Loucy (cell line): ENCODE data around the gene CD276.

ENCODE experiments used
- H2AFZ ChIP-seq: fragments of 200-600 bp; sonication (generic); 2 replicates; pipeline ENCODE4 v1.6.0; 2016; ENCODE audit warnings: antibody characterized with exemption, mild to moderate bottlenecking, low read length, moderate library complexity
- H3F3A ChIP-seq: fragments of 200-600 bp; 2 replicates; pipeline ENCODE4 v1.6.0; 2016; ENCODE audit warnings: antibody characterized with exemption, low read depth, mild to moderate bottlenecking
- H3K27me3 ChIP-seq: fragments of 200-600 bp; sonication (generic); 2 replicates; pipeline ENCODE4 v1.6.1; 2014; ENCODE audit warnings: low read length, mild to moderate bottlenecking; ENCODE audit not compliant: insufficient read depth, poor library complexity, severe bottlenecking
- H3K36me3 ChIP-seq: fragments of 200-600 bp; sonication (generic); 2 replicates; pipeline ENCODE4 v1.6.1; 2016; ENCODE audit warnings: low read length; ENCODE audit not compliant: insufficient read depth
- H3K4me1 ChIP-seq: fragments of 200-600 bp; sonication (generic); 2 replicates; pipeline ENCODE4 v1.5.1; 2014; ENCODE audit warnings: low read length, mild to moderate bottlenecking; ENCODE audit not compliant: insufficient read depth, poor library complexity, severe bottlenecking
- H3K4me2 ChIP-seq: fragments of 200-600 bp; sonication (generic); 2 replicates; pipeline ENCODE4 v1.6.0; 2014; ENCODE audit warnings: antibody characterized with exemption, low read length, low read depth, mild to moderate bottlenecking; ENCODE audit not compliant: poor library complexity, severe bottlenecking
- H3K4me3 ChIP-seq: fragments of 200-600 bp; sonication (generic); 2 replicates; pipeline ENCODE4 v1.5.1; 2014; ENCODE audit warnings: low read length, mild to moderate bottlenecking, mixed read lengths; ENCODE audit not compliant: poor library complexity, severe bottlenecking
- H3K79me2 ChIP-seq: fragments of 200-600 bp; sonication (generic); 2 replicates; pipeline ENCODE4 v1.6.1; 2014; ENCODE audit warnings: low read length; ENCODE audit not compliant: insufficient read depth
- H3K9ac ChIP-seq: fragments of 200-600 bp; sonication (generic); 2 replicates; pipeline ENCODE4 v1.6.0; 2014; ENCODE audit warnings: mild to moderate bottlenecking, low read depth, low read length, moderate library complexity; ENCODE audit not compliant: poor library complexity, severe bottlenecking
- H3K9me2 ChIP-seq: fragments of 200-600 bp; sonication (generic); replicated peaks from 2 replicates; pipeline ENCODE4 v1.6.1; 2016; ENCODE audit warnings: low read depth, low read length, mixed read lengths
- H3K9me3 ChIP-seq: fragments of 200-600 bp; sonication (generic); 2 replicates; pipeline ENCODE4 v1.6.1; 2014; ENCODE audit warnings: mild to moderate bottlenecking, antibody characterized with exemption, low read length, low read depth; ENCODE audit not compliant: insufficient read depth
- H4K20me1 ChIP-seq: fragments of 200-600 bp; sonication (generic); 2 replicates; pipeline ENCODE4 v1.6.0; 2014; ENCODE audit warnings: antibody characterized with exemption, low read length, mild to moderate bottlenecking; ENCODE audit not compliant: insufficient read depth, poor library complexity, severe bottlenecking
- EZH2phosphoT487 ChIP-seq: fragments of 200-600 bp; IDR thresholded peaks from 2 replicates; pipeline ENCODE4 v1.6.1; 2018; ENCODE audit warnings: antibody characterized with exemption, mild to moderate bottlenecking, moderate library complexity, borderline replicate concordance
- TF ChIP-seq, protein P1 (sequence below): fragments of 200-600 bp; sonication (generic); conservative IDR thresholded peaks from 2 replicates; pipeline ENCODE4 v1.5.1; 2014; ENCODE audit warnings: mild to moderate bottlenecking, antibody characterized with exemption, low read length

Gene CD276

DNA sequence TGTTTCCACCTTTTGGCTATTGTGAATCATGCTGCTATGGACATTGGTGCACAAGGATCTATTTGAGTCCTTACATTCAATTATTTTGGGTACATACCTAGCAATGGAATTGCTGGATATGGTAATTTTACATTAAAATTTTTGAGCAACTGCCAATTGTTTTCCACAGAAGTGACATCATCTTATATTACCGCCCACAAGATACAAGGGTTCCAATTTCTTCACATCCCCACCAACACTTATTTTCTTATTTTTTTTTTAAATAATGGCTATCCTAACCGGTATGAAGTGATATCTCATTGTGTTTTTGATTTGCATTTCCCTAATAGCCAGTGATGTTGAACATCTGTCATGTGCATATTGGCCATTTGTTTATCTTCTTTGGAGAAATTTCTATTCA is 28.5 kb upstream of the CD276 start:
- H3K9me3 ChIP-seq, result no peaks in the 10 kb centered on the region
- H4K20me1 ChIP-seq, result no peaks in the 10 kb centered on the region
- no peaks in the 10 kb centered on the region for H3K36me3 ChIP-seq
- no peak overlapping the region for H2AFZ ChIP-seq
- no peak overlapping the region for H3K9ac ChIP-seq
- no peak overlapping the region for H3K4me3 ChIP-seq
- TF ChIP-seq, protein P1, sequence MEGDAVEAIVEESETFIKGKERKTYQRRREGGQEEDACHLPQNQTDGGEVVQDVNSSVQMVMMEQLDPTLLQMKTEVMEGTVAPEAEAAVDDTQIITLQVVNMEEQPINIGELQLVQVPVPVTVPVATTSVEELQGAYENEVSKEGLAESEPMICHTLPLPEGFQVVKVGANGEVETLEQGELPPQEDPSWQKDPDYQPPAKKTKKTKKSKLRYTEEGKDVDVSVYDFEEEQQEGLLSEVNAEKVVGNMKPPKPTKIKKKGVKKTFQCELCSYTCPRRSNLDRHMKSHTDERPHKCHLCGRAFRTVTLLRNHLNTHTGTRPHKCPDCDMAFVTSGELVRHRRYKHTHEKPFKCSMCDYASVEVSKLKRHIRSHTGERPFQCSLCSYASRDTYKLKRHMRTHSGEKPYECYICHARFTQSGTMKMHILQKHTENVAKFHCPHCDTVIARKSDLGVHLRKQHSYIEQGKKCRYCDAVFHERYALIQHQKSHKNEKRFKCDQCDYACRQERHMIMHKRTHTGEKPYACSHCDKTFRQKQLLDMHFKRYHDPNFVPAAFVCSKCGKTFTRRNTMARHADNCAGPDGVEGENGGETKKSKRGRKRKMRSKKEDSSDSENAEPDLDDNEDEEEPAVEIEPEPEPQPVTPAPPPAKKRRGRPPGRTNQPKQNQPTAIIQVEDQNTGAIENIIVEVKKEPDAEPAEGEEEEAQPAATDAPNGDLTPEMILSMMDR, result no peak
- no peak for TF ChIP-seq EZH2phosphoT487
- no peaks in the 10 kb centered on the region for H3K27me3 ChIP-seq
- no peaks in the 10 kb centered on the region for H3K9me2 ChIP-seq
- no peak overlapping the region for H3K4me2 ChIP-seq
- H3K79me2 ChIP-seq, result no peaks in the 10 kb centered on the region
- peaks cover 5% of the 10 kb centered on the region for H3K4me1 ChIP-seq
- H3F3A ChIP-seq, result no peaks in the 10 kb centered on the region

DNA sequence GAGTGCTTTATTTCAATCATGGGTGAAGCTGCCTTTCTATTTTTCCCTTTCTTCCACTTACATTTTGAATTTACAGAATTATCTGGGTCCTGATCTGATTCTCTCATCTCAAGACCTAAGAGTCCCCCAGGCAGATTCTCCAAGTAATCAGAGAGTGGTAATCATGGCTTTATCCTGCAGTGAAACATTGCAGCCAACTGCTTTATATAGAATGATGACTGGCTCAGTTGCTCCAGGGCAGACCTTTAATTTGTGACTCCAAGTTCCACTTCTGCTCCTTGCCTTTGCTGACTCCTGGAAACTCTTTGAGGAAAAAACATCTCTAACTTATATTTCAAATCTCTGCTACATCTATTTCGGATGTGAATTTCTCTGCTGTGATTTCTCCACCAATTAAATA is 25.5 kb upstream of the CD276 start:
- H3K4me3 ChIP-seq, result no peak overlapping the region
- no peak overlapping the region for H3K9ac ChIP-seq
- H3K36me3 ChIP-seq, result no peaks in the 10 kb centered on the region
- no peak overlapping the region for H2AFZ ChIP-seq
- H3K4me2 ChIP-seq, result no peak overlapping the region
- 0 out of 2 replicates have a peak, but pooled peaks cover 3% of the 10 kb centered on the region for H3K9me3 ChIP-seq
- no peaks in the 10 kb centered on the region for H3K79me2 ChIP-seq
- no peaks in the 10 kb centered on the region for H4K20me1 ChIP-seq
- H3F3A ChIP-seq, result no peaks in the 10 kb centered on the region
- no peaks in the 10 kb centered on the region for H3K9me2 ChIP-seq
- peaks cover 5% of the 10 kb centered on the region for H3K4me1 ChIP-seq
- TF ChIP-seq EZH2phosphoT487, result no peak
- TF ChIP-seq, protein P1, result no peak
- no peaks in the 10 kb centered on the region for H3K27me3 ChIP-seq

DNA sequence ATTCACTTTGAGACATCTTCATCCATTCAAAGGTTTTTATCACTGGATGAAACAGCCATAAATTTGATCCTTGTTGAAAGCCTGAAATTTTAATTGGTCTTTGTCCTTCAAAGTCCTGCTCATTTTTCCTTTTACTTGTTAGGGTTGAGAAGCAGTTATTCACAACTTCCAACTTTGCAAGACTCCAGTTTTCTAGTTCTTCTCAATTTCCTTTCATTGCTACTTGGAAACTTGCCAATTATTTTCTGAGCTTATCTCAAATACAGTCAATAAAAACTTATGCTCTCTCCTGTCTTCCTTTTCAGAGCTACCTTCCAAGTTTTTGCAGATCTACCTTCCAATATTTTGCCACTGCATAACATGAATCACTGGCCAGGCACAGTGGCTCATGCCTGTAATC is 23.7 kb upstream of the CD276 start:
- TF ChIP-seq EZH2phosphoT487, result no peak
- TF ChIP-seq, protein P1, result no peak
- no peaks in the 10 kb centered on the region for H3K79me2 ChIP-seq
- no peak overlapping the region for H2AFZ ChIP-seq
- no peaks in the 10 kb centered on the region for H3K27me3 ChIP-seq
- no peak overlapping the region for H3K4me3 ChIP-seq
- no peak overlapping the region for H3K9ac ChIP-seq
- H3K4me1 ChIP-seq, result peaks cover 5% of the 10 kb centered on the region
- H3K9me2 ChIP-seq, result no peaks in the 10 kb centered on the region
- no peaks in the 10 kb centered on the region for H3K36me3 ChIP-seq
- 0 out of 2 replicates have a peak, but pooled peaks cover 3% of the 10 kb centered on the region for H3K9me3 ChIP-seq
- H3K4me2 ChIP-seq, result no peak overlapping the region
- H3F3A ChIP-seq, result no peaks in the 10 kb centered on the region
- H4K20me1 ChIP-seq, result no peaks in the 10 kb centered on the region
